HepG2 (cell line): ENCODE data around the gene ASXL3. TPM values are rescaled to one million over a fixed set of nuclear protein-coding genes. Genes with fewer than 3 reads are reported as not detected.

Experiments used
- HOXA9 ChIP-seq: sonication (generic); formaldehyde crosslinking; IDR thresholded peaks from 2 replicates; pipeline ENCODE4 v1.8.1; 2022; ENCODE audit warnings: missing genetic modification reagents, mild to moderate bottlenecking, moderate library complexity, borderline replicate concordance
- SP4 ChIP-seq: sonication (generic); formaldehyde crosslinking; IDR thresholded peaks from 2 replicates; pipeline ENCODE4 v1.8.1; 2023; ENCODE audit warnings: mild to moderate bottlenecking, missing genetic modification reagents
- ZFP36L1 ChIP-seq: sonication (generic); formaldehyde crosslinking; IDR thresholded peaks from 2 replicates; pipeline ENCODE4 v1.8.0; 2022; ENCODE audit warnings: mild to moderate bottlenecking, missing genetic modification reagents, moderate library complexity
- polyA plus RNA-seq, 8 experiments: library from polyadenylated mRNA; depleted of rRNA in 3 of 8; stranded (reverse) in 7 of 8; unstranded in 1 of 8; fragments of >200 nt; fragmentation: Illumina TruSeq in 4 of 8; extraction: Trizol in 4 of 8; gene quantifications; 2 replicates each; pipeline versions ENCODE4 v1.2.1 to v1.2.3, GENCODE V29; 2011 to 2016; ENCODE audit warnings: low read depth in 4 of 8, missing spikeins in 1 of 8, mixed read lengths in 1 of 8; ENCODE audit not compliant: insufficient read depth in 1 of 8
- total RNA-seq, 5 experiments: library from RNA; depleted of rRNA; stranded (reverse); fragments of >200 nt; fragmentation: Illumina TruSeq; extraction: Trizol; gene quantifications; 2 replicates each; pipeline ENCODE4 v1.2.3, GENCODE V29; 2016; ENCODE audit warnings: low read depth in 1 of 5
- TF ChIP-seq, protein P1 (sequence below): sonication (generic); formaldehyde crosslinking; IDR thresholded peaks from 2 replicates; pipeline ENCODE4 v1.4.0; 2020; ENCODE audit warnings: missing genetic modification reagents, borderline replicate concordance
- TF ChIP-seq, protein P2 (sequence below): sonication (generic); formaldehyde crosslinking; IDR thresholded peaks from 2 replicates; pipeline ENCODE4 v1.5.1; 2020; ENCODE audit warnings: mild to moderate bottlenecking, missing genetic modification reagents
- TF ChIP-seq, protein P3 (sequence below): IDR thresholded peaks from 2 replicates; pipeline ENCODE4 v1.6.1; 2016; ENCODE audit warnings: mild to moderate bottlenecking

Gene ASXL3
- total and polyA plus RNA-seq, 2 of the 13 experiments (the other 11 are each of a cell fraction or from before 2014, with no cell fraction given): not detected

DNA sequence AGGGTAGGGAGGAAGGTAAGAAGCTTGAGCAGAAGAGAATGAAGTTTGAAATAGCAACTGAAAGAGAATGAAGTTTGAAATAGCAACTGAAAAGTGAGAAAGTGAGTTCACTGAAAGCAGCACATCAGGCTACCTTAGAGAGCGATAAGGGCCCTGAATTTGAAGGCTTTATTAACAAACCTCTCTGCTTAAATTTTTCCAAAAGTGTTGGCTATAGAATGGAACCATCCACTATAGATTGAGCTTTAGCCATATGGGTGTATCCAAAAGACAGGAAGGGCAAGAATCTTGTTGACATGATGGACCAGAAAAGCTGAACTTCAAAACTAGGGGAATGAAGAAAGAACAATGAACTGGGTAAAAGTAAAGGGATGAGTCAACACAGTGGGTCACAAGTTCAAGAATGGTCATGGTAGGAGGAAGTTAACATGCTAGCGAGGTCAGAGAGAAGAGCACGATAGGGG lies 122.5 kb downstream of the ASXL3 start (continued):
- TF ChIP-seq, protein P1, sequence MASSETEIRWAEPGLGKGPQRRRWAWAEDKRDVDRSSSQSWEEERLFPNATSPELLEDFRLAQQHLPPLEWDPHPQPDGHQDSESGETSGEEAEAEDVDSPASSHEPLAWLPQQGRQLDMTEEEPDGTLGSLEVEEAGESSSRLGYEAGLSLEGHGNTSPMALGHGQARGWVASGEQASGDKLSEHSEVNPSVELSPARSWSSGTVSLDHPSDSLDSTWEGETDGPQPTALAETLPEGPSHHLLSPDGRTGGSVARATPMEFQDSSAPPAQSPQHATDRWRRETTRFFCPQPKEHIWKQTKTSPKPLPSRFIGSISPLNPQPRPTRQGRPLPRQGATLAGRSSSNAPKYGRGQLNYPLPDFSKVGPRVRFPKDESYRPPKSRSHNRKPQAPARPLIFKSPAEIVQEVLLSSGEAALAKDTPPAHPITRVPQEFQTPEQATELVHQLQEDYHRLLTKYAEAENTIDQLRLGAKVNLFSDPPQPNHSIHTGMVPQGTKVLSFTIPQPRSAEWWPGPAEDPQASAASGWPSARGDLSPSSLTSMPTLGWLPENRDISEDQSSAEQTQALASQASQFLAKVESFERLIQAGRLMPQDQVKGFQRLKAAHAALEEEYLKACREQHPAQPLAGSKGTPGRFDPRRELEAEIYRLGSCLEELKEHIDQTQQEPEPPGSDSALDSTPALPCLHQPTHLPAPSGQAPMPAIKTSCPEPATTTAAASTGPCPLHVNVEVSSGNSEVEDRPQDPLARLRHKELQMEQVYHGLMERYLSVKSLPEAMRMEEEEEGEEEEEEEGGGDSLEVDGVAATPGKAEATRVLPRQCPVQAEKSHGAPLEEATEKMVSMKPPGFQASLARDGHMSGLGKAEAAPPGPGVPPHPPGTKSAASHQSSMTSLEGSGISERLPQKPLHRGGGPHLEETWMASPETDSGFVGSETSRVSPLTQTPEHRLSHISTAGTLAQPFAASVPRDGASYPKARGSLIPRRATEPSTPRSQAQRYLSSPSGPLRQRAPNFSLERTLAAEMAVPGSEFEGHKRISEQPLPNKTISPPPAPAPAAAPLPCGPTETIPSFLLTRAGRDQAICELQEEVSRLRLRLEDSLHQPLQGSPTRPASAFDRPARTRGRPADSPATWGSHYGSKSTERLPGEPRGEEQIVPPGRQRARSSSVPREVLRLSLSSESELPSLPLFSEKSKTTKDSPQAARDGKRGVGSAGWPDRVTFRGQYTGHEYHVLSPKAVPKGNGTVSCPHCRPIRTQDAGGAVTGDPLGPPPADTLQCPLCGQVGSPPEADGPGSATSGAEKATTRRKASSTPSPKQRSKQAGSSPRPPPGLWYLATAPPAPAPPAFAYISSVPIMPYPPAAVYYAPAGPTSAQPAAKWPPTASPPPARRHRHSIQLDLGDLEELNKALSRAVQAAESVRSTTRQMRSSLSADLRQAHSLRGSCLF (CRISPR knock-in tag): no peak
- TF ChIP-seq, protein P2, sequence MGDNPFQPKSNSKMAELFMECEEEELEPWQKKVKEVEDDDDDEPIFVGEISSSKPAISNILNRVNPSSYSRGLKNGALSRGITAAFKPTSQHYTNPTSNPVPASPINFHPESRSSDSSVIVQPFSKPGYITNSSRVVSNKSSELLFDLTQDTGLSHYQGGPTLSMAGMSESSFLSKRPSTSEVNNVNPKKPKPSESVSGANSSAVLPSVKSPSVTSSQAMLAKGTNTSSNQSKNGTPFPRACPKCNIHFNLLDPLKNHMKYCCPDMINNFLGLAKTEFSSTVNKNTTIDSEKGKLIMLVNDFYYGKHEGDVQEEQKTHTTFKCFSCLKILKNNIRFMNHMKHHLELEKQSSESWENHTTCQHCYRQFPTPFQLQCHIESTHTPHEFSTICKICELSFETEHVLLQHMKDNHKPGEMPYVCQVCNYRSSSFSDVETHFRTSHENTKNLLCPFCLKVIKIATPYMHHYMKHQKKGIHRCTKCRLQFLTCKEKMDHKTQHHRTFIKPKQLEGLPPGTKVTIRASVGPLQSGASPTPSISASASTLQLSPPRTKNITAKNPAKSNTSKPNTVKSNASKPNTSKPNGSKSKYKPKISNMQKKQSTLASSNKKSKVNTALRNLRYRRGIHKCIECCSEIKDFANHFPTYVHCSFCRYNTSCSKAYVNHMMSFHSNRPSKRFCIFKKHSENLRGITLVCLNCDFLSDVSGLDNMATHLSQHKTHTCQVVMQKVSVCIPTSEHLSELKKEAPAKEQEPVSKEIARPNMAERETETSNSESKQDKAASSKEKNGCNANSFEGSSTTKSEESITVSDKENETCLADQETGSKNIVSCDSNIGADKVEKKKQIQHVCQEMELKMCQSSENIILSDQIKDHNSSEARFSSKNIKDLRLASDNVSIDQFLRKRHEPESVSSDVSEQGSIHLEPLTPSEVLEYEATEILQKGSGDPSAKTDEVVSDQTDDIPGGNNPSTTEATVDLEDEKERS (CRISPR knock-in tag): no peak
- TF ChIP-seq HOXA9 (no peak), ZFP36L1 (no peak), SP4 (CRISPR knock-in tag) (no peak)
- TF ChIP-seq, protein P3, sequence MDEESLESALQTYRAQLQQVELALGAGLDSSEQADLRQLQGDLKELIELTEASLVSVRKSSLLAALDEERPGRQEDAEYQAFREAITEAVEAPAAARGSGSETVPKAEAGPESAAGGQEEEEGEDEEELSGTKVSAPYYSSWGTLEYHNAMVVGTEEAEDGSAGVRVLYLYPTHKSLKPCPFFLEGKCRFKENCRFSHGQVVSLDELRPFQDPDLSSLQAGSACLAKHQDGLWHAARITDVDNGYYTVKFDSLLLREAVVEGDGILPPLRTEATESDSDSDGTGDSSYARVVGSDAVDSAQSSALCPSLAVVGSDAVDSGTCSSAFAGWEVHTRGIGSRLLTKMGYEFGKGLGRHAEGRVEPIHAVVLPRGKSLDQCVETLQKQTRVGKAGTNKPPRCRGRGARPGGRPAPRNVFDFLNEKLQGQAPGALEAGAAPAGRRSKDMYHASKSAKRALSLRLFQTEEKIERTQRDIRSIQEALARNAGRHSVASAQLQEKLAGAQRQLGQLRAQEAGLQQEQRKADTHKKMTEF (CRISPR knock-in tag): no peak
